NCI-H748 (cell line): ENCODE data around the gene ZC3H18.

ENCODE experiments used
- DNase-seq: peaks from one replicate; lab custom pipeline; 2025; ENCODE audit not compliant: unreplicated experiment; lab: John Stamatoyannopoulos, UW

ZC3H18 gene

DNA sequence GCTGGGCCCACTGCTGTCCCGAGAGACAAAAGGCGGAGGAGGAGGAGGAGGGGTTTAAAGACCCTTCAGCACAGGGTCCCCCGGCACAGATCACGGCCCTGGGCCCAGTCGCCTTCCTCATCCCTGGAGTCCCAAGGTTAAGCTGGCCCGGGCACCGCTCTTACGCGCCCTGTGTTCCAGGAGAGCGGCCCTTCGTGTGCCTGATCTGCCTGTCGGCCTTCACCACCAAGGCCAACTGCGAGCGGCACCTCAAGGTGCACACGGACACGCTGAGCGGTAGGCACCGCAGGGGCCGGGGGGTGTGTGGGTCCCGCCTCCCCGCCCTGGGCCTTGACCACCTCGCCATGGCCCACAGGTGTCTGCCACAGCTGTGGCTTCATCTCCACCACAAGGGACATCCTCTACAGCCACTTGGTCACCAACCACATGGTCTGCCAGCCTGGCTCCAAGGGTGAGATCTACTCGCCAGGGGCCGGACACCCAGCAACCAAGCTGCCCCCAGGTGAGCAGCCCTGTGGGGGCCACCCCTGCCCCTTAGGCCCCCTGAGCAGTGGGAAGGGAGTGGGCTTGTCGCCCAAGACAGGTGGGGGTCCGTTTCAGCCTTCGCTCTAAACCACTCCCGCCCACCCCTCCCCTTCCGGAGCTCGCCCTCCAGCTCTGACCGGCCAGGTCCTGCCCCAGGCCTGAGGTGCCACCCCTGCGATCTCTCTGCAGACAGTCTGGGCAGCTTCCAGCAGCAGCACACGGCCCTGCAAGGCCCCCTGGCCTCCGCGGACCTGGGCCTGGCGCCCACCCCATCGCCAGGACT is 37.6 kb upstream of the ZC3H18 start:
- no peak for DNase-seq

DNA sequence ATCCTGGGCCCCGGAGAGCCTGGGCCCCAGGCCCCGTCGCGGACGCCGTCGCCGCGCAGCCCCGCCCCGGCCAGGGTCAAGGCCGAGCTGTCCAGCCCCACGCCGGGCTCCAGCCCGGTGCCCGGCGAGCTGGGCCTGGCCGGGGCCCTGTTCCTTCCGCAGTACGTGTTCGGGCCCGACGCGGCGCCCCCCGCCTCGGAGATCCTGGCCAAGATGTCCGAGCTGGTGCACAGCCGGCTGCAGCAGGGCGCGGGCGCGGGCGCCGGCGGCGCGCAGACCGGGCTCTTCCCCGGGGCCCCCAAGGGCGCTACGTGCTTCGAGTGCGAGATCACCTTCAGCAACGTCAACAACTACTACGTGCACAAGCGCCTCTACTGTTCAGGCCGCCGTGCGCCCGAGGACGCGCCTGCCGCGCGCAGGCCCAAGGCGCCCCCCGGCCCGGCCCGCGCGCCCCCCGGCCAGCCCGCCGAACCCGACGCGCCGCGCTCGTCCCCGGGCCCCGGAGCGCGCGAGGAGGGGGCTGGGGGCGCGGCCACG is 36.8 kb upstream of the ZC3H18 start:
- DNase-seq = no peak

DNA sequence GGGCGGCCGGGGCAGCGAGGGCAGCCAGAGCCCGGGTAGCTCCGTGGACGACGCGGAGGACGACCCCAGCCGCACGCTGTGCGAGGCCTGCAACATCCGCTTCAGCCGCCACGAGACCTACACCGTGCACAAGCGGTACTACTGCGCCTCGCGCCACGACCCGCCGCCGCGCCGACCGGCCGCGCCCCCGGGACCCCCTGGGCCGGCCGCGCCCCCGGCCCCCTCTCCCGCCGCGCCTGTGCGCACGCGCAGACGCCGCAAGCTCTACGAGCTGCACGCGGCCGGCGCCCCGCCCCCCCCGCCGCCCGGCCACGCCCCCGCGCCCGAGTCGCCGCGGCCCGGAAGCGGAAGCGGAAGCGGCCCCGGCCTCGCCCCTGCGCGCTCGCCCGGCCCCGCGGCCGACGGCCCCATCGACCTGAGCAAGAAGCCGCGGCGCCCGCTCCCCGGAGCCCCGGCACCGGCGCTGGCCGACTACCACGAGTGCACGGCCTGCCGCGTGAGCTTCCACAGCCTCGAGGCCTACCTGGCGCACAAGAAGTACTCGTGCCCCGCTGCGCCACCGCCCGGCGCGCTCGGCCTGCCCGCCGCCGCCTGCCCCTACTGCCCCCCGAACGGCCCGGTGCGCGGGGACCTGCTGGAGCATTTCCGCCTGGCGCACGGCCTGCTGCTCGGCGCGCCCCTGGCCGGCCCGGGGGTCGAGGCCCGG is 36.1 kb upstream of the ZC3H18 start:
- peak; percentile 41 for DNase-seq

DNA sequence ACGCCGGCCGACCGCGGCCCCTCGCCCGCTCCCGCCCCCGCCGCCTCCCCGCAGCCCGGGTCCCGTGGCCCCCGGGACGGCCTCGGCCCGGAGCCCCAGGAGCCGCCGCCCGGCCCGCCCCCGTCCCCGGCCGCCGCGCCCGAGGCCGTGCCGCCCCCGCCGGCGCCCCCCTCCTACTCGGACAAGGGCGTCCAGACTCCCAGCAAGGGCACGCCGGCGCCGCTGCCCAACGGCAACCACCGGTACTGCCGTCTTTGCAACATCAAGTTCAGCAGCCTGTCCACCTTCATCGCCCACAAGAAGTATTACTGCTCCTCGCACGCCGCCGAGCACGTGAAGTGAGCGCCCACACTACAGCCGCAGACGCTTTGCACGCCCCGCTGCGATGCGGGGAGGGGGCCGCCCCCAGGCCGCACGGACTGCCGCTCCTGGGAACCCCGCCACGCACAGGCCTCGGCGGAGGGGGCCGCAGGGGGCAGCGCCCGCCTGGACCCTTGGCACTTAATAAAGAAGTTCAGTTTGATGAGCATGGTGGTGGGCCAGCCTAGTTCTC is 35.5 kb upstream of the ZC3H18 start:
- peak; percentile 11 for DNase-seq

DNA sequence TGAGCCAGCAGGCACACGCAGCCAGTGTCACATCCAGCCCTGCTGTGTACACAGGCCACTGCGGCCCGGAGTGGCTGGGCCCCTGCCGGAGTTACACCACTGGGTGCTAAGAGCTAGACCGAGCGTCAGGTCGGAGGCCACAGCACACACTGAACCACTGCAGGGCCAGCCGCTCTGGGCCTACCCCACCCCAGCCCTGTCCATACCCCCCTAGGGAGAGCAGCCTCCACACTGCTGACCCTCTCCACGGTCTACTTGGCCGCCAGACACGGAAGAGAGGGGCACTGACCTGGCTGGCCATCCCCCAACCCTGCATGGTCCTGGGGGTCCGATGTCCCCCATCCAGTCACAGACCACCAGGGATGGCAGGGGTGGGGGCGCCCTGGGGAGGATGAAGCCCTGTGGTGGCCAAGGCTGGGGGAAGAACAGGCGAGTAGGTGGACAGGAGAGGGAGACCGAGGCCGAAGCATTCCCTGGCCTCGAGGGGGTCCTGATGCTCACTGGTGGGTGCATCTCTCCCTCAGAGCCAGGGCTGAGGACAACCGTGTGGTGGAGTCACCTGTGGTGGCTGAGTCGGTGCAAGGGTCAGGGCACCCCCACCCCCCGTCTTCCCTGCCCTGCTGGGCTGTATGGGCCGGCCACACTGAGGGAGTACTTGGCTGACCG is 34.9 kb upstream of the ZC3H18 start:
- no peak for DNase-seq

DNA sequence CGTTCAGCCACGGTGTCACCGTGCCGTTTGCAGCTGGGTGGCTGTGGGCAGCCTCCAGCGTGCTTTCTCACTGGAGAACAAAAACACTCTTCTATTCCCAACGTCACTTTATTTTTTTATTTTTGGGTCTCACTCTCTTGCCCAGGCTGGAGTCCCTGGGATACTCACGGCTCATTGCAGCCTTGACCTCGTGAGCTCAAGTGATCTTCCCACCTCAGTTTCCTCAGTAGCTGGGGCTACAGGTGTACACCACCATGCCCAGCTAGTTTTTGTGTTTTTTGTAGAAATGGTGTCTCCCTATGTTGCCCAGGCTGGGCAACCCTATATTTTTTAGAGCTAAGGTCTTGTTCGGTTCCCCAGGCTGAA is 34.4 kb upstream of the ZC3H18 start:
- no peak for DNase-seq

DNA sequence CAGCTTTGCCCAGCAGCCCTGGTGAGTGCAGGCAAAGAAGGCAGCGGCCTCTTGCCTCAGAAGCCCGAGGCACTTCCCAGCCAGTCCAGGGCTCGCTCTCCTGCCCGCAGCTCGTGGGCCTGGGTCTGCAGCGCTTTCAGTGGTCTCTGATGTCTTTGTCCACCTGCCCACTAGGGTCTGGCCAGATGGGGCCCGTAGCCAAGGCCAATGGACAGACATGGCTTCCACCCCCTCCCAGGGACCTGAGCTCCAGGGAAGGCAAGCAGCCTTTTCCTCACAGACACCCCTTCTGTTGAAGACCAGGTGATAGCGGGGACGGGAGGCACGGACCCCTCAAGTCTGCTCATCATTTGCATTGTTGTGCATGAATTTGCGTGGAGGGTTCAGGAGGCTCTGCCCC is 33.7 kb upstream of the ZC3H18 start:
- no peak for DNase-seq

DNA sequence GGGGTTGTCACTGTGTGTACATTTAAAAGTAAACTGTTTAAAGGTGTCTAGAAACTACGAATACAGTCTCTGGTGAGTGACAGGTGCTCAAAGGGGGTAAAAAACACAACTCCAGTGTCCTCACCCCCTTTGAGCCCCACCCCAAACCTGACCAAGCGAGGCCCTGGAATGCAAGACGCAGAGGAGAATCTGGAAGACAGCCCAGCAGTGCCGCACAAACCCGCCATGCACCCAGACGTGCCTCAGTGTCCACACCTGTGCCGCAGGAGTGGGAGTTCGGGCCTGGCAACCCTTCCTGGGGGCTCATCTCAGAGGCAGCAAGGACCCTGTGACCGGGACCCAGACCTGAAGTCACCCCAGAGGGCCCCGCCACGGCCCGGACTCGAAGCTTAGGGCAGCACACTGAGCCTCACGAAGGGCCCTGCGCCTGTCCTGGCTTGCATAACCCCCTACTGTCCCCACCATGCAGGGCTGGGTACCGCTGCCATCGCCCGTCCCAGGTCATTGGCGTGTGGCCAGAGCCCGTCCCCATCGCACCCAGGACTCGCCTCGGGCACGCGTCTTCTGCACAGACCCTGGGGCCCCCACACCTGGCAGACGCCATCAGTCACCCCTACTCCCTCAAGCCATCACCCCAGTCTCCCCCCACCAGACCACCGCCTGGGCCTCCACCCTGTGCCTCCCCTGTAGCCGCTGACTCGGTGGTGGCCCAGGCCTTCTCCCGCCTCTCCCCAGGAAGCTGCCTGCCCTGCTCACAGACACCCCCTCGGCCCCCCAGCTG is 33.0 kb upstream of the ZC3H18 start:
- no peak for DNase-seq

DNA sequence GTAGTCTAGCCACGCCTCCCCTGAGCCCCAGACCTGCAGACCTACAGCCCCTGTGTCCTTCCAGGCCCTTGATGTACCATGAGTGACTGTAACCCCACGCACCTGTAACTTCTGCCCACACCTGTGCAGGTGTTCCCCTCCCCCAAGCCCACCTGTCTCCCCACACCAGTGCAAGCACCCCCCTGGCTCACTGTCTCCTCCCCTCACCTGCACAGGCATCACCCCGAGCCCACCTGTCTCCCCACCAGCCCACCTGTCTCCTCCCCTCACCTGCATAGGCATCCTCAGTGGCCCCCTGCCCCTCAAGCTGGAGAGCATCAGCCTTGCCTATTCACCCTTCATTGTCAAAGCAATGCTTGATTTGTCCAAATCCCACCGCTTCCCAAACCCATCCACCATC is 32.3 kb upstream of the ZC3H18 start:
- no peak for DNase-seq

DNA sequence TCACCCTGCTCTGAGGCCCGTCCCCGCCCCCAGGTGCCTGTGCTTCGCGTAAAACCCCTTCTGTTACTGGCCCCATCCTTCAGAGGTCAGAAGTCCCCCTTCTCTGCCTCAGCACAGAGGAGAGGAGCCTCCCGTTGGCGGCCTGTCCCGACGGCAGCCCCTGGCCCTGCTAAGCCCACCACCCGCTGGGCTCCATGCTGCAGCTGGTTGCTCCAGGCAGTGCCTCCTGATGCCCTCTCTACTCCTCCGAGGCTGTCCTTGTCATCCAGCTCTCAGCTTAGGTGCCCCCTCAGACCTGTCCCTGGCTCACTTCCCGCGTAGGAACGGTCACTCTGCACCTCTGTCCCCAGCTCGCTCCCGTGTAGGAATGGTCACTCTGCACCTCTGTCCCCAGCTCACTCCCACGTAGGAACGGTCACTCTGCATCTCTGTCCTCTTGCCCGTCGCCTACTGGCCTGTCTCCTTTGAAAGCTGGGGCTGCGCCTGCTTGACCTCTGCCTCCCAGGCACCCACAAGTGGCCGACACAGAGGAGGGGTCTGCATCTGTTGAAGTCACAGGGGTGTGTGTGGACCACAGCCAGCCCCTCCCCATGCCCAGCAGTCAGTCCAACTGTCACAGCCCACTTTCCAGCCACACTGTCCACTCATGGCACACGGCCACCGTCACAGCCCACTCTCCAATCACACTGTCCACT is 31.7 kb upstream of the ZC3H18 start:
- DNase-seq = no peak

DNA sequence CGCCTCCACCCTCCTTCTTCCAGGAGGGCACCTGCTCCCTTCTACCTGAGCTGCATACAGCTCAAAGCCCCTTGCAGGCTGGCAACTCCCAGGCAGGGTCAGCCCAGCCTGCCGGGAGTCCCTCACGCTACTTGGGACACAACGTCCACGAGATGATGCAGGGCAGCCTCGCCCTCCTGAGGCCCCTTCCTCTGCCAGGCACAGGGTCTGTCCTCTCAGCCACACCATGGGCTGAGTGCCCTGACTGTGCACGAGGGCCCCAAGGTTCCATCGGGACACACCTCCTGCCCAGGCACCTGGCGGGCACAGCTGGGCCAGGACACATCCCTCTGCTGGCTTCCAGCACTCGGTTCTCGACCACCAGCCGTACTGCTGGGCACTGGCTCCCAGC is 30.9 kb upstream of the ZC3H18 start:
- DNase-seq = no peak

DNA sequence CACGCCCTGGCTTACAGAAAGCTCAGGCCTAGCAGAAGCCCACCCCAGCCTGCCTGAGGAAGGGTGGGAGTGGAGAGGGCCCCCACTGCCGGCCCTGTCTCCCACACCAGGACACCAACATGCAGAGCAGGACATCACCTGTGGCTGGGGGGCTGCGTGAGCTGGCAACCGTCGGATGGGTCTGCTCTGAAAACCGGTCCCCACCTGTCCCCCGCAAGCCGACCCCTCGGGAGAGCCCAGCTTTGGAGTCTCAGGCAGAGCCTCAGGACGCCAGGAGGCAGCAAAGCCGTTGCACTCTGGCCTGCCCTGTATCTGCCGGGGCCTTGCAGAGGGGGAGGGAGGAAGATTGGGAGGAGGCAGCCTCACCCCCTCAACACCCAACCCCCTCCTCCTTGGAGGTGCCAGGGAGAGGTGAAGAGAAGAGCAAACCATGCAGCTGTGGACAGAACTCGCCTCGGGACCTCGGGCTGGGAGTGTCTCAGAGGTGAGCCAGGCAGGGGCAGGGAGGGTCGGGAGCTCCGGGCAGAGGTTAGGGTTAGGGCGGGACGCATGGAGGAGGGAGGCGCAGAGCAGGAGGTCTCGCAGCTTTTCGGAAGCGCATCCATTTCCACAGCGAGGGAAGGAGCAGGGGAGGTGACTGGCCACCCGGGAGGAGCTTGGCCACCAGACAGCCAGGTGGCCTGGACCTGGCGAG is 30.4 kb upstream of the ZC3H18 start:
- no peak for DNase-seq

DNA sequence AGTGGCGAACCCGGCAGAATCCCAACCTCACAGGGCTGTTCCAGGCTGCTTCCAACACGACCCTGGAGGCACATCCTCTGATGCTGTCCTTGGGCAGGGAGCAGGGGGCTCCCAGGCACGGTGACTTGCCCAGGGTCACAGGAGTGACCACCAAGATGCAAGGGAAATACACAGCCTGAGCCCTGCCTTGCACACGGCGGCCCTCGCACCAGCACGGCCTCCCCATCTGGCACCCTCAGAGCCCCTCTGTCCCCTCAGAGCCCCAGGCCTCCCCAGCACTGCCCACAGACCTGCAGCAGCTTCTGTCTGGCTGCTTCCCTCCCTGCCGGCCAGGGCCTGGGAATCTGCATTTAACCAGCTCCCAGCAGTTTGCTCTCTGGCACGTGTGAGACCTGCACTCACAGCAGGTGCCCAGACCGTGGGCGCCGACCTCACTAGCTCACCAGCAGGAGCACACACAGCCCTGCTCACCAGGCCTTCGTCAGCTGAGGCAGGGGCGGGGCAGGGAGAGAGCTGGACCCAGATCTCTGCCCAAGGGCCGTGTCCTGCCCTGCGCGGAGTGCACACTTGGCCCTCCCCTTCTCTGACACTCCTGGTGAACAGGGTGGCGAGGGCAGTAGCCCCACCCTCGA is 29.7 kb upstream of the ZC3H18 start:
- no peak for DNase-seq

DNA sequence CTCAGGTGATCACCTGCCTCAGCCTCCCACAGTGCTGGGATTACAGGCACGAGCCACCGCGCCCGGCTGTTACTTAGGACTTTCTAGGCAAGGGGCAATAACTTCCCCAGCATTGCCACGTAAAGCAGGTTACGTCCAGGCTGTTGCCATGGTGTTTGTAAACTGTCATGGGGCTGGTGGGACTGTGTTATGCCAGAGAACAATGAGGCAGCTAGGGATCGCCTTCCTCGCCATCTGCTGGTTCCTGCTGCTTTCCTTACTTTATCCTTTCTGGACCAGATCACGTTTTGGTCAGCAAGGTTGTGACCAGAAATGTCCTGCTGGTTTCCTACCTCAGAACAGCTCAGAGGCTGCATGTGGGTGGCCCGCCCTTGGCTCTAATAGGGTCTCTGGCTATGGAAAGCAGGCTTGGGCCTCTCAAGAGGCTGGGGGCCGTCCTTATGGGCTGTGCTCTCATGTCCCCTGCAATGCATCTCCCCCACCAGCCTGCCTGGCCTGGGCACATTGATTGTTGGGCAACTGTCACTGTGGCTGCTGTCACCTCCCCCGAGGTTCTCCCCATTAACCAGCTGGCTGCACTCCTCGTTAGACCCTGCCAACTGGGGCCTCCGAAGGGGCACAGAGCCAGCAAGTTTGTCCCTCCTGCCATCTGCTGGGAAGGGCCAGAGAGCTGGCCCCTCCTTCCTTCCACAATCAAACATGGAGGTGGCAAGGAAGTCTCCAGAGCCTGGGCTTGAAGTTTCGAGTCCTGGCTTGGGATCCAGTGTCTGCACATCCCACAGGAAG is 28.2 kb upstream of the ZC3H18 start:
- DNase-seq = peak; percentile 34

DNA sequence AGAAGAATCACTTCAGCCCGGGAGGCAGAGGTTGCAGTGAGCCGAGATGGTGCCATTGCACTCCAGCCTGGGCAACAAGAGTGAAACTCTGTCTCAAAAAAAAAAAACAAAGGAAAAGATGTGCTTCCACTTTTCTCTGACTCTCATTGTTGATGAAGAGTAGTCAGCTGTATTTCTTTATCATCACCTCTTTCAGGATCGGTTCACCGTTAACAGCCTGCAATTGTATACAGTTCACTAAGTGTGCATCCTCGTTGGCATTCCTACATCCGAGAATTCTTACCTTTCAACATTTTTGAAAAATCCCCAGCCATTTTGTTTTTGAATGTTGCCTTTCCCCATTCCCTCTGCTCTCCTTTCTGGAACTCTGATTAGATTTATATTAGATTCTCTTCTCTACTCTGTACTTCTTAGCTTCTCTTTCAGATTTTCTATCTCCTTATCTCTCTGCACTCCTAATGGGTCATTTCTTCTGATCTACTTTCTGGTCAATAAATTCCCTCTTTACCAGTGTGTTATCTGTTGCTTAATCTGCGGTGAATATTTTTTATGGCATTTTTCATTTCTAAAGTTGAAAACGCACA is 26.9 kb upstream of the ZC3H18 start:
- DNase-seq = no peak

DNA sequence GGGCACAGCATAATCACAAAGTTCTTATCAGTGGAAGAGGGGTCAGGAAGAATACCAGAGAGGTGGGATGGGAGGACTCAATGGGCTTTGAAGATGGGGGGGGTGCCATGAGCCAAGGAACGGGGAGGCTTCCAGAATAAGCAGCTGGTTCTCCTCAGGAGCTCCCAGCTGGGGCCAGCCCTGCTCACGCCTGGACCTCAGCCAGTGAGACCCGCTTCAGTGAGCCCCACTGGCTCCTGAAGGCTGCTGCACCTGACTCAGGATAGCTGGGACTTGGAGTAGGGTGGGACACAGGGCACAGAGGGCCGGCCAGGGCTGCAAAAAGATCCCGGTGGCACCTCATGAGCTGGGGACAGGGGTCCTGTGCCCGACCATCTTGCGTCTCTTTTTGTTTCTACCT is 24.4 kb upstream of the ZC3H18 start:
- no peak for DNase-seq

DNA sequence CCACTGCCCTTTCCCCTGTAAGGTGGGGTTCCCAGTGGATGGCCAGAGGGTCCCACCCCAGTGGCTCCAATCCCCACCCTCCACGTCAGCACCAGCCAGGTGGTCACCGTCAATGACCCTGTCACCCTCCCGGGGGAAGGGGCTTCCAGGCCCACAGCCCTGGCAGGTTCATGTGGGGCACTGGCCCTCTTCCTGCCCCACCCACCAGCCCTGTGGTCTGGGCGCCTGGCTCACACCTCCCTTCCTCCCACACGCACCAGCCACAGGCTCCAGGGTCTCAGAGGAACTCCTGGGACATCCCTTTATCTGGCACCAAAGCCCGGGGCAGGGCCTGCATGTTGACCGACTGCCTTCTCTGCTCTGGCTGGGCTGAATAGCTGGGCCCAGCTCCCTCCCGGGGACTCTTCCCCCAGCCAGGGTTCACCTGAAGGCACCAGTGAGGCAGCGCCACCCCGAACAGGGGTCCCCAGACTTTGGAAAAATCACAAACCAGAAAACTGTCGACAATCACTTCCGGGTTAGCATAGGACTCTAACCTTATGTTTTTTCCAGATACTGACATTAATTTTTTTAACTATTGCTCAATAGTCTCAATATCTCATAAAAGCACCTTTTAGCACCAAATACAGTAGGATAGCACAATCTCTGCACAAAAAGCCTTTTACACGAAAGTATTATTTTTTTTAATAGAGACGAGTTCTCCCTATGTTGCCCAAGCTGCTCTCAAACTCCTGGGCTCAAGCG is 21.9 kb upstream of the ZC3H18 start:
- no peak for DNase-seq
